HG02970 (cell line): ENCODE results near the gene PKP1.

Experiments
- ATAC-seq: cut with Tn5 transposase; IDR thresholded peaks from one replicate; pipeline ENCODE4 v1.9.1; 2021; ENCODE audit warnings: mild to moderate bottlenecking, moderate library complexity, moderate number of reproducible peaks; ENCODE audit not compliant: unreplicated experiment, low FRiP score

The PKP1 gene

GRCh38 chr1:201360901-201361651 lies 77.8 kb downstream of the PKP1 start:
- no peak for ATAC-seq

GRCh38 chr1:201361652-201362504 lies 78.6 kb downstream of the PKP1 start:
- ATAC-seq = no peak

GRCh38 chr1:201362906-201363305 lies 79.6 kb downstream of the PKP1 start:
- ATAC-seq = no peak

GRCh38 chr1:201363467-201363866 lies 80.2 kb downstream of the PKP1 start:
- no peak for ATAC-seq

GRCh38 chr1:201364808-201365105 lies 81.5 kb downstream of the PKP1 start:
- ATAC-seq = no peak

- no peak for ATAC-seq
Observed at GRCh38 chr1:201365251-201365650, 81.9 kb downstream of the PKP1 start.

- no peak for ATAC-seq
Observed at GRCh38 chr1:201366696-201367095, 83.4 kb downstream of the PKP1 start.

- no peak for ATAC-seq
Observed at GRCh38 chr1:201369209-201369608, 85.9 kb downstream of the PKP1 start.

DNA sequence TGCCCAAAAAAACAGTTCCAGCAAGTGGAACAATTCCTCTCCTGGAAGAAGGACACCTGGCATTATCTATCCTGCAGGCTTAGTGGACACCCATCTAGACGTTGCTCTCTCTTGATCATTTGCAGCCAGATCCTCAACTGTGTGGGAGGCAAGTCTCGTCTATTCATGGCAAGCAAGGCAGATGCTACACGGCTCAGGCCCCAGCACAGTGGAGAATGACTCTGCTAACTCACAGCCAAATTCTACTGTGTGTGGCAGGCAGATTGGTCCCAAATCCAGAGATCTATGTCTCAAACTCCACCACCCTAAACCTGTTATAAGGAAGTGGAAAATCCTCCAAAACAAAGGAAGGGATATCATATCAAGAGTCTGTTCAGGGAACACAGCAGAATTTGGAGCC lies 87.2 kb downstream of the PKP1 start:
- no peak for ATAC-seq

- no peak for ATAC-seq
Observed at GRCh38 chr1:201371276-201371675, 88.0 kb downstream of the PKP1 start.

- no peak for ATAC-seq
Observed at GRCh38 chr1:201371792-201372191, 88.5 kb downstream of the PKP1 start.

DNA sequence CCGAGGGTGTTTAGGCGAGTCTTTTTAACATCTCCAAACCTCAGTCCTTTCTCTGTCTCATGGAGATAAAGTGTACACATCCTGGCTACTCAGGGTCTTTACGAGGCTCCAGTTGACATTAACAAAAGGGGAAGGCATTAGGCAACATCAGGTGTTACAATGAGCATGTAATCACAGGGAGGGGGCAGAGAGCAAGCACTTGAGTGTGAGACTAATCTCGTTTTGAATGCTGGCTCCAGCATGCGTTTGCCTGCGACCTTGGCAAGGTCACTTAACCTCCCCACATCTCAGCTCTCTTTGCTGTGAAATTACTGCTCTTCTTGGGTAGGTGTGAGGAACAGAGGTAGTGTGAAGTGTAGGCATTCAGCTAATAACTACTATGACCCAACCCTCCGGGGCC lies 91.1 kb downstream of the PKP1 start:
- no peak for ATAC-seq

DNA sequence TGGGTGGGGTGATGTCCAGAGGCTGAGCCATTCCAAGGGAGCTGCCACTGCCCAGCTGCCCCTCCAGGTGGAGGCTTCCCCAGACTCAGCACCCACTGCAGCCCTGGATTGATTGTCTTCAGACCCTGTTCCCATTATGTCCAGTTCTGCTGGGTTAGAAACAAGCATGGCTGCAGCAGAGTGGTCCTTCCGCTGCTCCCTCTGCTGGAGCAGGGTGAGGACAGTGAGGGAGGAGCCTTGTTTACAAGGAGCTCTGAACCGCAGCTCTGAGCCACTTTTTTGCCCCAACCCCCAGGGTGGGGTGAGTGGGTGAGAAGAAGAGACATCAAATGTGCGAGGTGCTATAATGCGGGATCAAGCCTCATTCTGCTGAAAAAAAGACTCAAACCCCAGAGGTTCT lies 91.9 kb downstream of the PKP1 start:
- ATAC-seq = no peak

DNA sequence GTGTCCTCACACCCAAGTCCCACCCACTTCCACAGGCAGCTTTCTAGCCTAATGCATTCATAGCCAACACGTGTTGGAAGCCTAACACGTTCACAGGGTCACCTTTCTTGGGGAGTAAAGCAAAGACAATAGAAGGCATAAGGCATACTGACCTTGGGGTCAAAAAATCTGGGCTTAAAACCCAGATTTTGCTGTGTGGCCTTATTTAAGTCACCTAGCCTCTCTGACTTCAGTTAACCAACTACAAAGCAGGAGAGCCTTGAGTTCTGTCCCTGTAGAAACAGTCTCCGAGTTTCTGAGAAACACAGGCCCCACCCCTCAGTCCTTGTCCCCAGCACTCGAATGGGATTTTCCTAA lies 92.8 kb downstream of the PKP1 start:
- ATAC-seq = no peak

DNA sequence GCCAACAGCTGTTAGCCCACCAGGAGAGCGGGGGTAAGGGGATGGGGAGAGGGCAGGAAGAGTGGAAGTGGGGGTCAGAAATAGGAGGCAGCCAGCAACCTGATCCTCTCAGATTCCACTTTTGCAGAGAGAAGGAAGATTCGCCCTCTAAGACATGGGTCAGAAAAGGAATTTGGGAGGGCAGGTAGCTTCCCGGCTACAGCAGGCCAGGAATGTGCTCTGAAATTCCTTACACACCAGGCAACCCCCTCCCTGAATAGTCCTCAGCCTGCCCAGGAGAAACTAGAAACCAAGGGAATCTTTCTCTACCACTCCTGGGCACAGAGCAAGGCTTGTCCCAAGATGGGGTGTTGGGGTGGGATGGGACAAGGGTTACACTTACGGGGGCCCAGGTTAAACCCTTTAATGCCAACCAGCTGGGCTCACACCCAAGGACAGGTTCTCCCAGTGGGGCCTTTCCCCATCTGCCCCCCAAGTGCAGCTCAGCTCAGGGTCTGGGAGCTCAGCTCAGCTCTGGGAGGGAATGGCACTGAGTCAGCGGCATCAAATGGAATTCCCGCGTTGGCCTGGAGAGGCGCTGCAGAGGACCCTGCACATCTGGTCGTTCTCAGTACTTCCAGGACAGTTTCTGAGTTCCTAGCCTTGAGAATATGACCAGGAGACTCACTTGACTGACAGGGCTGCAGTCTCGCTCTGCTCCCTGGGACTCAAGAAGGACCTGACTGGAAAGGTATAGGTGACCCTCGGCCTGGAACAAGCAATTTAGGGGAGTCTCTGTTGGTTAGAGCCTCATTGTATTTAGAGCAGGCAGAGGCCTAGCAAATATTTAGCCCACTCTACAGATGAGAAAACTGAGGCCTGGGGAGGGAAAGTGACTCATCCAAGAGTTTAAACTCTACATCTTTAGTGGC lies 93.4 kb downstream of the PKP1 start:
- no peak for ATAC-seq

DNA sequence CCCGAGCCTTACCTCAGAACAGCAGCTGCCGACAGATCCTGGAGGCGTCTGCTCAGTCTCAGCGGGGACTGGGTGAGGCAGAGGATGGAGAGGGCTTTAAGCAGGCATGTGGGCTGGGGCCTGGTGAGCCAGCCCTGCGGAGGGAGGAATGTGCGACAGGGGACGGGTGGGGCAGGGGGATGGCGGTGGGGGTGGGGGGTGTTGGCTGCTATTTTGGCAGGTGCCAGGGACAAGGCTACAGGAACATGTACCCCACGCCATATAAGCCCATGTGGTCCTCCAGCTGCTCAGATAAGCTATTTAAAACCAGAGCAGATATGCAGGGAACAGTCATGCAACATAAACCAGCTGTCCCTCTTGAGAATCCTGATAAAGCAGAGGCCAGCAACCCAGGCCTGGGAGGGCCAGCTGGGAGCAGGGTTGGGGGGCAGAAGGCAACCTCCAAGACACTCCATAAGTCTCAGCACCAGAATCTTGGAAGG lies 94.3 kb downstream of the PKP1 start, which contains the start of gene TNNT2:
Gene TNNT2, minus strand, starts transcription at position 70 of the 482 bp plus-strand sequence. CDS start 4,426 bp downstream, outside the sequence.
- ATAC-seq = no peak

DNA sequence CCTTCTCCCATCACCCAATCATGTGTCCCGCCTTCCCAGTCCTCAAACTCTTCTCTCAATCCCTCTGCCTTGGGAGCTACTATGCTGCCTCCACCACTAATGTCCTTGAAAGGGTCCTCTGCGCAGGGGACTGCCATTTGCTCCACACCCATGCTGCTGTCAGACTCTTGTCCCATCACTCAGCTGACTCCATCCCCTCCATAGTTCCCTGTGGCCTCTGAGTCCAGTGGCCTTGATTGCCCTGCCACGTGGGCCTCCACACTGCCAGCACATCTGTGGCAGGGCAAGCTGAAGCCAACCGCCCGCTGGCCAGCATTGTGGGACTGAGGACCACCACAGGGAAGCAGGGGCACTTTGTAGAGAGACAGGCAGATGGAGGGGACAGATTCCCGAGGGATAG lies 95.5 kb downstream of the PKP1 start:
- ATAC-seq = no peak

GRCh38 chr1:201379733-201380242 lies 96.5 kb downstream of the PKP1 start:
- ATAC-seq = no peak

DNA sequence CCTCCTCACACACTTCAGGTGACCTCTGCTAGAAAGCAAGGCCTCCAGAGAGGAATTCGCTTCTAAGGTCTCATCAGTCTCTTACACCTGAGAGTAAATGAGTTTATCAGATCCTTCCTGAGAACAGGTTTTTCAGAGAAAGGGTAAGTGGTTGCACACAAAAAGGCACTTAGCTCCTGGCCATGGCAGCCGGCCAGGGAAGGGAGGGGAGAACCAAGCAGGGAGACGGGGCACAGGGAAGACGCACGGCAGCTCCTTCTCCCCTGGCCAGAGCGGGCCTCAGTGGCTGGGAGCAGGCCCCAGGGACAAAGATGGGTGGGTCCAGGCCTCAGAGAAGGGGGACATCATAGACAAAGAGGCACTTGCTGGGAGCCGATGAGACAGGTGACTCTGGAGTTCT lies 97.8 kb downstream of the PKP1 start:
- no peak for ATAC-seq
